Kidney (tissue), 14 donors: Measurements from ENCODE around the gene PA2G4. TPM values are rescaled to one million over a fixed set of nuclear protein-coding genes. Genes with fewer than 3 reads are reported as not detected.
A peak's percentile ranks its signal among the peaks of the same experiment; 100 is the strongest.

Experiments
- DNase-seq, 5 donors: peaks; one replicate each; pipeline ENCODE4 v3.0.0-alpha.2; 2013 to 2020
- FAIRE-seq: peaks from 2 replicates; lab custom pipeline; 2012; peaks lifted over from hg19 to GRCh38; lab: Jason Lieb, UNC
- H3K27ac ChIP-seq, 2 donors: one replicate each; pipeline ENCODE4 v1.7.0; 2013; ENCODE audit warnings: low read depth in 2 of 2, low read length in 2 of 2, inconsistent platforms in 1 of 2
- H3K27me3 ChIP-seq: one replicate; pipeline ENCODE4 v1.7.1; 2013; ENCODE audit warnings: low read length, inconsistent platforms; ENCODE audit not compliant: control insufficient read depth, insufficient read depth
- H3K36me3 ChIP-seq, 3 donors: one replicate each; pipeline versions ENCODE4 v1.7.0 to v1.7.1; 2013; ENCODE audit warnings: low read length in 3 of 3, control low read depth in 1 of 3, inconsistent platforms in 1 of 3; ENCODE audit not compliant: insufficient read depth in 3 of 3, control insufficient read depth in 2 of 3
- H3K4me1 ChIP-seq, 3 donors: one replicate each; pipeline versions ENCODE4 v1.7.0 to v1.7.1; 2013; ENCODE audit warnings: low read length in 3 of 3, inconsistent platforms in 1 of 3, low read depth in 1 of 3; ENCODE audit not compliant: control insufficient read depth in 2 of 3, insufficient read depth in 2 of 3
- H3K4me3 ChIP-seq, 3 donors: one replicate each; pipeline versions ENCODE4 v1.7.0 to v1.8.1; 2013; ENCODE audit warnings: low read length in 3 of 3, control low read depth in 1 of 3, inconsistent platforms in 1 of 3
- H3K9ac ChIP-seq, 3 donors: one replicate each; pipeline versions ENCODE4 v1.7.0 to v1.7.1; 2013; ENCODE audit warnings: low read length in 3 of 3, control low read depth in 1 of 3, inconsistent platforms in 1 of 3
- H3K9me3 ChIP-seq, 3 donors: one replicate each; pipeline versions ENCODE4 v1.7.0 to v1.7.1; 2013; ENCODE audit warnings: low read length in 3 of 3, control low read depth in 1 of 3, inconsistent platforms in 1 of 3; ENCODE audit not compliant: control insufficient read depth in 2 of 3, insufficient read depth in 1 of 3
- CTCF ChIP-seq: IDR thresholded peaks from 3 replicates; pipeline ENCODE4 v1.5.1; 2012; ENCODE audit warnings: mild to moderate bottlenecking, moderate library complexity, borderline replicate concordance; ENCODE audit not compliant: insufficient read depth; ENCODE audit errors: extremely low read depth
- intact Hi-C: fragments of 100-400 bp; cut with DNase I; formaldehyde crosslinking; loops from one replicate; pipeline ENCODE4 v1.11.1; 2022
- polyA plus RNA-seq: library from polyadenylated mRNA; stranded (reverse); fragments of 350-450 nt; fragmentation: Illumina TruSeq; extraction: RNeasy Lipid Tissue Mini Kit (QIAGEN cat#74804); gene quantifications from one replicate; pipeline ENCODE4 v1.2.3, GENCODE V29; 2014; ENCODE audit warnings: low read depth, low replicate concordance; ENCODE audit not compliant: insufficient read depth
- total RNA-seq: library from RNA; stranded (reverse); fragmentation: NEBNext Ultra II Directional; extraction: Animal tissue kit (Norgen Biotek cat#: 25700); gene quantifications from one replicate; pipeline ENCODE4 v1.2.1, GENCODE V29; 2021
- donor health status: control.
- donor health status: control.
- donor health status: control.
- donor health status: control.
- donor health status: control.
- donor health status: DM: yes; HTN: yes; CAD: no.
- donor health status: Normal renal cell carcinoma (clear cell type).

Gene PA2G4
- total and polyA plus RNA-seq, 2 donors from 2014 or later = 72.4 to 76.8 TPM

- Histone ChIP-seq H3K4me1 (peaks cover 0 to 23% (median 12%) of the 10 kb centered on the region in 3 donors), H3K27ac (no peak overlapping the region), H3K9me3 (no peaks in the 10 kb centered on the region), H3K36me3 (peaks cover 0 to under 1% (median 0%) of the 10 kb centered on the region in 3 donors), H3K4me3 (no peak overlapping the region), H3K27me3 (no peaks in the 10 kb centered on the region), H3K9ac (no peak overlapping the region)
- FAIRE-seq (no peak), DNase-seq (no peak)
- intact Hi-C loops = no loop called here
- TF ChIP-seq CTCF = no peak
Observed at GRCh38 chr12:56150563-56150962, 46.2 kb downstream of the PA2G4 start.

- TF ChIP-seq CTCF = no peak
- DNase-seq = peak; percentile 65 to 84 (median 73)
- no peak for FAIRE-seq
- intact Hi-C loops = no loop called here
- Histone ChIP-seq H3K4me1 (peaks cover 0 to 20% (median 10%) of the 10 kb centered on the region in 3 donors), H3K9ac (peak overlapping the region; percentile 57 to 83 (median 60)), H3K36me3 (peaks cover 0 to 2% (median 0%) of the 10 kb centered on the region in 3 donors), H3K27ac (peak overlapping the region; percentile 87 to 91), H3K27me3 (no peaks in the 10 kb centered on the region), H3K9me3 (no peaks in the 10 kb centered on the region), H3K4me3 (peak overlapping the region; percentile 71 to 92 (median 82))
Observed at GRCh38 chr12:56151672-56152131, 47.3 kb downstream of the PA2G4 start.

- peaks cover 0 to 16% (median 10%) of the 10 kb centered on the region in 3 donors for H3K4me1 ChIP-seq
- H3K4me3 ChIP-seq = peak within 1 kb of the TSS; percentile 80 to 92 (median 82)
- H3K9ac ChIP-seq = peak within 1 kb of the TSS; percentile 68 to 93 (median 83)
- no peak for FAIRE-seq
- no peaks in the 10 kb centered on the region for H3K9me3 ChIP-seq
- TF ChIP-seq CTCF = no peak
- H3K27ac ChIP-seq = peak within 1 kb of the TSS; percentile 87 to 91
- DNase-seq = peak; percentile 92 to 98 (median 95)
- intact Hi-C loops = no loop called here
- H3K27me3 ChIP-seq = no peaks in the 10 kb centered on the region
- H3K36me3 ChIP-seq = peaks cover 0 to 2% (median 0%) of the 10 kb centered on the region in 3 donors
Observed at GRCh38 chr12:56152132-56152755, 47.9 kb downstream of the PA2G4 start, which contains the start of gene MYL6B. Gene MYL6B (plus strand): TSS chr12:56152587. CDS start chr12:56153919, 1,332 bp downstream.
